ENCODE data around the gene ZKSCAN7. TPM values are rescaled to one million over a fixed set of nuclear protein-coding genes. Genes with fewer than 3 reads are reported as not detected.

The ZKSCAN7 gene
- total and polyA plus RNA-seq, 2 of the 13 experiments (the other 11 are each of a cell fraction or from before 2014, with no cell fraction given), result 2.3 to 3.8 TPM

DNA sequence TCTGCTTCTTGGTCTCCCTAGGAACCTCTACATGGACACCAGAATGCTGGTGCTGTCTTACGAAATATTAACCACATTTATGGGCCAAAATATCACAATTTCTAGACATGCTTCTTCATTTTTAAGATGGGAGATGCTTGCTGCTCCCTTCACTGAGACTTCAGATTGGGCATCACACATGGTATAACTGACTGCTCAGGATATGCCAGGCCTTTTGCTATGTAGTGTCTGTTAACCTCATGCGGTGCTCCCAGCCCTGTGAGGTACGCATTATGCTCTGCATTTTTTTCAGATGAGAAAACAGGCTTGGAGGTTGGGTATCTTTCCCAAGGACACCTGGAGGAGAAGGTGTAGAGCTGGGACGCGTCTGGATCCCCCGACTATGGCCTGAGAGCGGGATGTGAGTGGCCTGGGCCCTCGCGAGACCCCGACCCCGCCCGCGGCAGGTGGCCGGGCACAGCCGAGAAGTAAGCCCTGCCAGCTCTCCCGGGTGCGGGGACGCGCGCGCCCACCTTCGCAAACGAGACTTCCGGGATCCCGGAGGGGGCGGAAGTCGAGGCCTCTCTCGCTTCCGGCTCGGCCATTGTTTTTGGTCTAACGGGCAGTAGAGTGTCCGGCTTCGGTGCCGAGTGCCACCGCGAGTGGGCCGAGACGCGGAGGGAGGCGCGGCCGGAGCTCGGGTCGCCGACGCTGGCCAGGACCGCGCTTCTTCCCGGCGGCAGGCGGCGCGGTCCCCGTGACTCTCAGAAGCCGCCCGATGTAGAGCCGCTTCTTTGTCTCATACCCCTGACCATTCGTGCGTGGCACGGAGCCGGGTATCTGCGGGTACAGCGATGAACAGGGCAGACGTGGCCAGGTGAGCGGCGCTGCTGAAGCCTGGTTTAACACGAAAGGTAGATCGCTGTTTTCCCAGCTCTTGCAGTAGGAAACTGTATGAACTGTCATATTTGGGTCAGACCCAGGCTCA, at the start of gene ZKSCAN7 (continued):
- TF ChIP-seq, protein P1, sequence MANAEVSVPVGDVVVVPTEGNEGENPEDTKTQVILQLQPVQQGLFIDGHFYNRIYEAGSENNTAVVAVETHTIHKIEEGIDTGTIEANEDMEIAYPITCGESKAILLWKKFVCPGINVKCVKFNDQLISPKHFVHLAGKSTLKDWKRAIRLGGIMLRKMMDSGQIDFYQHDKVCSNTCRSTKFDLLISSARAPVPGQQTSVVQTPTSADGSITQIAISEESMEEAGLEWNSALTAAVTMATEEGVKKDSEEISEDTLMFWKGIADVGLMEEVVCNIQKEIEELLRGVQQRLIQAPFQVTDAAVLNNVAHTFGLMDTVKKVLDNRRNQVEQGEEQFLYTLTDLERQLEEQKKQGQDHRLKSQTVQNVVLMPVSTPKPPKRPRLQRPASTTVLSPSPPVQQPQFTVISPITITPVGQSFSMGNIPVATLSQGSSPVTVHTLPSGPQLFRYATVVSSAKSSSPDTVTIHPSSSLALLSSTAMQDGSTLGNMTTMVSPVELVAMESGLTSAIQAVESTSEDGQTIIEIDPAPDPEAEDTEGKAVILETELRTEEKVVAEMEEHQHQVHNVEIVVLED (CRISPR knock-in tag; IDR thresholded peaks at IDR 0.05; ENCODE audit: borderline replicate concordance), result peak; percentile 63; the same call in 1 of the 2 replicates
- no peak for TF ChIP-seq MLLT10 (CRISPR knock-in tag; IDR thresholded peaks at IDR 0.05)
- TF ChIP-seq, protein P2, sequence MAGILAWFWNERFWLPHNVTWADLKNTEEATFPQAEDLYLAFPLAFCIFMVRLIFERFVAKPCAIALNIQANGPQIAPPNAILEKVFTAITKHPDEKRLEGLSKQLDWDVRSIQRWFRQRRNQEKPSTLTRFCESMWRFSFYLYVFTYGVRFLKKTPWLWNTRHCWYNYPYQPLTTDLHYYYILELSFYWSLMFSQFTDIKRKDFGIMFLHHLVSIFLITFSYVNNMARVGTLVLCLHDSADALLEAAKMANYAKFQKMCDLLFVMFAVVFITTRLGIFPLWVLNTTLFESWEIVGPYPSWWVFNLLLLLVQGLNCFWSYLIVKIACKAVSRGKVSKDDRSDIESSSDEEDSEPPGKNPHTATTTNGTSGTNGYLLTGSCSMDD (CRISPR knock-in tag; IDR thresholded peaks at IDR 0.05), result no peak
- TF ChIP-seq JUNB (CRISPR knock-in tag; IDR thresholded peaks at IDR 0.05; ENCODE audit: borderline replicate concordance), result no peak
- TF ChIP-seq ZFP90 (CRISPR knock-in tag; IDR thresholded peaks at IDR 0.05; ENCODE audit: borderline replicate concordance), result 0 out of 2 replicates have a peak, but pooled peaks have one; percentile 28
- peak; percentile 24; the same call in 1 of the 2 replicates for TF ChIP-seq ELF3 (CRISPR knock-in tag; IDR thresholded peaks at IDR 0.05)
- no peak for TF ChIP-seq SATB2 (CRISPR knock-in tag; IDR thresholded peaks at IDR 0.05)
- TF ChIP-seq ZNF256 (CRISPR knock-in tag; conservative IDR thresholded peaks at IDR 0.05), result no peak
- 0 out of 2 replicates have a peak, but pooled peaks have one; percentile 15 for TF ChIP-seq ZNF430 (CRISPR knock-in tag; IDR thresholded peaks at IDR 0.05)
- TF ChIP-seq, protein P3, sequence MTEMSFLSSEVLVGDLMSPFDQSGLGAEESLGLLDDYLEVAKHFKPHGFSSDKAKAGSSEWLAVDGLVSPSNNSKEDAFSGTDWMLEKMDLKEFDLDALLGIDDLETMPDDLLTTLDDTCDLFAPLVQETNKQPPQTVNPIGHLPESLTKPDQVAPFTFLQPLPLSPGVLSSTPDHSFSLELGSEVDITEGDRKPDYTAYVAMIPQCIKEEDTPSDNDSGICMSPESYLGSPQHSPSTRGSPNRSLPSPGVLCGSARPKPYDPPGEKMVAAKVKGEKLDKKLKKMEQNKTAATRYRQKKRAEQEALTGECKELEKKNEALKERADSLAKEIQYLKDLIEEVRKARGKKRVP (CRISPR knock-in tag; IDR thresholded peaks at IDR 0.05), result 0 out of 4 replicates have a peak, but pooled peaks of 1 of the 2 experiments have one; percentile 28
- TF ChIP-seq ZFYVE20 (CRISPR knock-in tag; IDR thresholded peaks at IDR 0.05; ENCODE audit: borderline replicate concordance, low read depth), result no peak
- no peak for TF ChIP-seq ZNF616 (CRISPR knock-in tag; IDR thresholded peaks at IDR 0.05; ENCODE audit: low read depth)
- no peak for TF ChIP-seq ETS1 (CRISPR knock-in tag; IDR thresholded peaks at IDR 0.05)
- TF ChIP-seq MAFG (CRISPR knock-in tag; IDR thresholded peaks at IDR 0.05), result no peak
- no peak for TF ChIP-seq EP300 (IDR thresholded peaks at IDR 0.05; ENCODE audit: low read depth in 2 of 2, low read length in 2 of 2)
- no peak for TF ChIP-seq EP300 (CRISPR knock-in tag; IDR thresholded peaks at IDR 0.05; ENCODE audit: borderline replicate concordance)
- TF ChIP-seq ZNF598 (CRISPR knock-in tag; IDR thresholded peaks at IDR 0.05; ENCODE audit: borderline replicate concordance), result no peak; the same call in 1 of the 2 replicates
- no peak for TF ChIP-seq NR1H2 (CRISPR knock-in tag; IDR thresholded peaks at IDR 0.05; ENCODE audit: borderline replicate concordance, low read depth)
- no peak for TF ChIP-seq IKZF1 (IDR thresholded peaks at IDR 0.05)
- no peak for TF ChIP-seq ZNF282 (IDR thresholded peaks at IDR 0.05; ENCODE audit: partially characterized antibody)
- no peak for TF ChIP-seq ZNF205 (CRISPR knock-in tag; IDR thresholded peaks at IDR 0.05)
- no peak for TF ChIP-seq ZNF468 (CRISPR knock-in tag; IDR thresholded peaks at IDR 0.05)
- TF ChIP-seq RAD51 (IDR thresholded peaks at IDR 0.05; ENCODE audit: borderline replicate concordance), result no peak
- no peak for TF ChIP-seq ZNF33A (CRISPR knock-in tag; IDR thresholded peaks at IDR 0.05; ENCODE audit: borderline replicate concordance)
- peak; percentile 8; the same call in 1 of the 2 replicates for TF ChIP-seq SETDB1 (CRISPR knock-in tag; IDR thresholded peaks at IDR 0.05; ENCODE audit: borderline replicate concordance)
- TF ChIP-seq GATAD2A (CRISPR knock-in tag; IDR thresholded peaks at IDR 0.05), result no peak
